H1 (cell line): Measurements from ENCODE around the gene HTRA2. TPM values are rescaled to one million over a fixed set of nuclear protein-coding genes. Genes with fewer than 3 reads are reported as not detected.

Experiments used
- CTCF ChIA-PET: fragments of 300-600 bp; sonication (Branson Sonifier 250); formaldehyde crosslinking; loops from one replicate; lab custom pipeline; 2021; ENCODE audit not compliant: partially characterized antibody; lab: Charles Lee
- POLR2A ChIA-PET: fragments of 300-600 bp; sonication (Branson Sonifier 250); formaldehyde crosslinking; loops from one replicate; lab custom pipeline; 2021; ENCODE audit warnings: inconsistent platforms; ENCODE audit not compliant: partially characterized antibody; lab: Charles Lee
- DNase-seq, 2 experiments: peaks; one replicate each; pipeline versions ENCODE4 v3.0.0 to v3.0.0-alpha.2; 2010 to 2022; ENCODE audit warnings: low spot score in 2 of 2, low read depth in 1 of 2, mixed read lengths in 1 of 2
- FAIRE-seq: peaks from 2 replicates; lab custom pipeline; 2011; peaks lifted over from hg19 to GRCh38; lab: Jason Lieb, UNC
- H2AFZ ChIP-seq: 2 replicates; pipeline ENCODE4 v1.8.1; 2012; ENCODE audit warnings: low read length, inconsistent platforms
- H2AK5ac ChIP-seq: 2 replicates; pipeline ENCODE4 v1.6.1; 2013; ENCODE audit warnings: low read depth, low read length
- H2BK120ac ChIP-seq: replicated peaks from 2 replicates; pipeline ENCODE3; 2013; ENCODE audit warnings: low read depth, low read length, inconsistent platforms
- H2BK12ac ChIP-seq: 2 replicates; pipeline ENCODE4 v1.6.1; 2013; ENCODE audit warnings: low read depth, low read length
- H2BK15ac ChIP-seq: 2 replicates; pipeline ENCODE4 v1.6.1; 2013; ENCODE audit warnings: low read length
- H2BK20ac ChIP-seq: 2 replicates; pipeline ENCODE4 v1.6.1; 2013; ENCODE audit warnings: low read length
- H2BK5ac ChIP-seq: 2 replicates; pipeline ENCODE4 v1.6.1; 2013; ENCODE audit warnings: low read depth, low read length
- H3K14ac ChIP-seq: 2 replicates; pipeline ENCODE4 v1.6.1; 2013; ENCODE audit warnings: inconsistent platforms; ENCODE audit not compliant: insufficient read length
- H3K18ac ChIP-seq: 2 replicates; pipeline ENCODE4 v1.6.1; 2013; ENCODE audit warnings: low read length; ENCODE audit errors: extremely low read depth
- H3K23ac ChIP-seq: 2 replicates; pipeline ENCODE4 v1.6.1; 2013; ENCODE audit warnings: inconsistent platforms; ENCODE audit not compliant: insufficient read length
- H3K23me2 ChIP-seq: 2 replicates; pipeline ENCODE4 v1.6.1; 2013; ENCODE audit warnings: low read depth, low read length
- H3K27ac ChIP-seq: 2 replicates; pipeline ENCODE4 v1.6.1; 2011; ENCODE audit warnings: low read depth, low read length, inconsistent platforms
- H3K27me3 ChIP-seq, 4 experiments: replicated peaks in 1 of 4; 1 replicate in 1 of 4; 2 replicates in 3 of 4; pipeline versions ENCODE4 v1.6.1 to v1.8.1; 2011 to 2013; ENCODE audit warnings: low read length in 3 of 4, mild to moderate bottlenecking in 3 of 4, inconsistent platforms in 2 of 4, mixed read lengths in 2 of 4, moderate library complexity in 1 of 4; ENCODE audit not compliant: control insufficient read depth in 3 of 4, insufficient read depth in 3 of 4; ENCODE audit errors: extremely low read depth in 1 of 4
- H3K36me3 ChIP-seq, 4 experiments: 2 replicates each; pipeline versions ENCODE4 v1.6.1 to v1.8.1; 2011 to 2013; ENCODE audit warnings: mild to moderate bottlenecking in 4 of 4, low read length in 3 of 4, moderate library complexity in 2 of 4, control low read depth in 1 of 4, inconsistent platforms in 1 of 4; ENCODE audit not compliant: insufficient read depth in 4 of 4, control insufficient read depth in 2 of 4
- H3K4ac ChIP-seq: replicated peaks from 2 replicates; pipeline ENCODE3; 2013; ENCODE audit warnings: low read length, low read depth, mixed read lengths, inconsistent platforms; ENCODE audit not compliant: insufficient read length
- H3K4me1 ChIP-seq, 4 experiments: replicated peaks in 1 of 4; 1 replicate in 1 of 4; 2 replicates in 3 of 4; pipeline versions ENCODE4 v1.6.1 to v1.8.1; 2011 to 2013; ENCODE audit warnings: low read length in 3 of 4, inconsistent platforms in 2 of 4, mixed read lengths in 1 of 4; ENCODE audit not compliant: insufficient read depth in 4 of 4, control insufficient read depth in 3 of 4
- H3K4me2 ChIP-seq, 2 experiments: 2 replicates each; pipeline versions ENCODE4 v1.6.1 to v1.8.1; 2011 to 2013; ENCODE audit warnings: low read depth in 2 of 2, low read length in 2 of 2, control low read depth in 1 of 2, inconsistent platforms in 1 of 2, mild to moderate bottlenecking in 1 of 2; ENCODE audit not compliant: insufficient read depth in 1 of 2
- H3K4me3 ChIP-seq, 4 experiments: fragments of 200-600, 300-600 bp in 1 of 4; sonication (generic), shearing (Covaris generic), sonication (Bioruptor Twin) in 1 of 4; 2 replicates each; pipeline versions ENCODE4 v1.5.1 to v1.8.1; 2011 to 2016; ENCODE audit warnings: low read length in 4 of 4, low read depth in 3 of 4, control low read depth in 2 of 4, inconsistent platforms in 2 of 4, mild to moderate bottlenecking in 2 of 4, mixed read lengths in 1 of 4, moderate library complexity in 1 of 4; ENCODE audit not compliant: insufficient read depth in 2 of 4; ENCODE audit errors: extremely low read depth in 1 of 4
- H3K56ac ChIP-seq: replicated peaks from 2 replicates; pipeline ENCODE3; 2013; ENCODE audit warnings: low read depth, mild to moderate bottlenecking, mixed read lengths, low read length, inconsistent platforms; ENCODE audit not compliant: insufficient read length
- H3K79me1 ChIP-seq: 2 replicates; pipeline ENCODE4 v1.6.1; 2013; ENCODE audit warnings: low read depth, low read length, control low read depth
- H3K79me2 ChIP-seq, 2 experiments: 2 replicates each; pipeline versions ENCODE4 v1.6.1 to v1.8.1; 2012 to 2013; ENCODE audit warnings: low read length in 2 of 2, mild to moderate bottlenecking in 2 of 2, inconsistent platforms in 1 of 2; ENCODE audit not compliant: insufficient read depth in 2 of 2, control insufficient read depth in 1 of 2
- H3K9ac ChIP-seq, 4 experiments: replicated peaks in 1 of 4; 1 replicate in 1 of 4; 2 replicates in 3 of 4; pipeline versions ENCODE4 v1.6.1 to v1.8.1; 2011 to 2013; ENCODE audit warnings: low read depth in 3 of 4, low read length in 3 of 4, control low read depth in 2 of 4, mild to moderate bottlenecking in 2 of 4, moderate library complexity in 2 of 4, inconsistent platforms in 1 of 4; ENCODE audit errors: extremely low read depth in 1 of 4
- H3K9me3 ChIP-seq, 2 experiments: 2 replicates each; pipeline versions ENCODE4 v1.6.1 to v1.8.1; 2012 to 2013; ENCODE audit warnings: mild to moderate bottlenecking in 2 of 2, moderate library complexity in 2 of 2, control low read depth in 1 of 2, inconsistent platforms in 1 of 2, low read depth in 1 of 2, low read length in 1 of 2, mixed read lengths in 1 of 2; ENCODE audit not compliant: insufficient read depth in 2 of 2
- H4K20me1 ChIP-seq, 2 experiments: replicated peaks in 1 of 2; 2 replicates each; pipeline versions ENCODE3 to v1.8.1; 2011 to 2013; ENCODE audit warnings: inconsistent platforms in 2 of 2, low read length in 2 of 2, mild to moderate bottlenecking in 1 of 2; ENCODE audit not compliant: insufficient read depth in 2 of 2, control insufficient read depth in 1 of 2
- H4K5ac ChIP-seq: 2 replicates; pipeline ENCODE4 v1.6.1; 2013; ENCODE audit warnings: low read length, low read depth, mixed read lengths, inconsistent platforms; ENCODE audit not compliant: insufficient read length
- H4K8ac ChIP-seq: 2 replicates; pipeline ENCODE4 v1.8.0; 2013; ENCODE audit warnings: mild to moderate bottlenecking, moderate library complexity, low read length, inconsistent platforms; ENCODE audit not compliant: insufficient read depth; ENCODE audit errors: extremely low read depth
- H4K91ac ChIP-seq: replicated peaks from 2 replicates; pipeline ENCODE3; 2013; ENCODE audit warnings: low read length, mixed read lengths, inconsistent platforms; ENCODE audit not compliant: insufficient read length
- CHD2 ChIP-seq: IDR thresholded peaks from 2 replicates; pipeline ENCODE4 v1.6.1; 2012; ENCODE audit warnings: low read length, improper control_type of control experiment
- GTF2F1 ChIP-seq: IDR thresholded peaks from 2 replicates; pipeline ENCODE4 v1.6.1; 2012; ENCODE audit warnings: low read depth, low read length, improper control_type of control experiment, borderline replicate concordance
- KDM1A ChIP-seq: fragments of 200-600, 300-600 bp; sonication (generic); IDR thresholded peaks from 2 replicates; pipeline ENCODE4 v1.7.1; 2016; ENCODE audit warnings: mild to moderate bottlenecking, low read length, borderline replicate concordance
- PHF8 ChIP-seq: fragments of 200-600 bp; sonication (generic); conservative IDR thresholded peaks from 2 replicates; pipeline ENCODE4 v1.7.1; 2012; ENCODE audit warnings: low read depth, mild to moderate bottlenecking, inconsistent platforms, low read length, moderate library complexity
- POU5F1 ChIP-seq: IDR thresholded peaks from 2 replicates; pipeline ENCODE4 v1.6.1; 2011; ENCODE audit warnings: low read depth, mild to moderate bottlenecking, low read length, moderate library complexity
- RBBP5 ChIP-seq: IDR thresholded peaks from 2 replicates; pipeline ENCODE4 v1.7.1; 2012; ENCODE audit warnings: low read depth, mild to moderate bottlenecking, inconsistent platforms, low read length, moderate library complexity, borderline replicate concordance
- RNF2 ChIP-seq: fragments of 200-900, 300-1000 bp; sonication (generic); IDR thresholded peaks from 2 replicates; pipeline ENCODE4 v1.7.1; 2016; ENCODE audit warnings: borderline replicate concordance, low read depth, mild to moderate bottlenecking, antibody characterized with exemption, low read length; ENCODE audit not compliant: poor library complexity, severe bottlenecking; ENCODE audit errors: missing control alignments
- RXRA ChIP-seq: IDR thresholded peaks from 2 replicates; pipeline ENCODE4 v1.6.1; 2011; ENCODE audit warnings: low read depth, mild to moderate bottlenecking, low read length, moderate library complexity; ENCODE audit not compliant: insufficient read depth
- TBP ChIP-seq: IDR thresholded peaks from 2 replicates; pipeline ENCODE4 v1.6.1; 2011; ENCODE audit warnings: low read depth, low read length, improper control_type of control experiment
- TEAD4 ChIP-seq: IDR thresholded peaks from 2 replicates; pipeline ENCODE4 v1.6.1; 2012; ENCODE audit warnings: low read depth, low read length, inconsistent platforms, mixed read lengths
- WGBS, 2 experiments: shearing (Covaris generic) in 1 of 2; methylation state at CpG; one replicate each; pipeline versions ENCODE4 v1.1.6 to v1.1.7; 2013 to 2015; ENCODE audit warnings: low lambda C conversion rate in 2 of 2, mixed read lengths in 2 of 2, inconsistent platforms in 1 of 2, low coverage in 1 of 2, missing lambda C conversion rate in 1 of 2; ENCODE audit not compliant: insufficient replicate concordance in 2 of 2, insufficient coverage in 1 of 2, insufficient read length in 1 of 2; ENCODE audit errors: extremely low coverage in 1 of 2, missing lambda C conversion rate in 1 of 2; 5-methylcytosine and 5-hydroxymethylcytosine counted together
- polyA plus RNA-seq, 7 experiments: library from polyadenylated mRNA; depleted of rRNA in 3 of 7; stranded (reverse) in 5 of 7; unstranded in 2 of 7; fragments of >200 nt in 5 of 7; fragments of 200-250 nt in 2 of 7; gene quantifications; 1 replicate in 5 of 7; 2 replicates in 1 of 7; 4 replicates in 1 of 7; pipeline versions ENCODE4 v1.2.1 to v1.2.3, GENCODE V29; 2011 to 2013; ENCODE audit warnings: missing spikeins in 2 of 7, mixed read lengths in 2 of 7
- total RNA-seq: library from RNA; stranded (reverse); fragmentation: NEBNext Ultra II Directional; extraction: Animal tissue kit (Norgen Biotek cat#: 25700); gene quantifications from 2 replicates; pipeline ENCODE4 v1.2.1, GENCODE V29; 2021

HTRA2 gene
- total and polyA plus RNA-seq, 2 of the 8 experiments (the other 6 are each of a cell fraction or from before 2014, with no cell fraction given) = 21.6 to 37.6 TPM

DNA sequence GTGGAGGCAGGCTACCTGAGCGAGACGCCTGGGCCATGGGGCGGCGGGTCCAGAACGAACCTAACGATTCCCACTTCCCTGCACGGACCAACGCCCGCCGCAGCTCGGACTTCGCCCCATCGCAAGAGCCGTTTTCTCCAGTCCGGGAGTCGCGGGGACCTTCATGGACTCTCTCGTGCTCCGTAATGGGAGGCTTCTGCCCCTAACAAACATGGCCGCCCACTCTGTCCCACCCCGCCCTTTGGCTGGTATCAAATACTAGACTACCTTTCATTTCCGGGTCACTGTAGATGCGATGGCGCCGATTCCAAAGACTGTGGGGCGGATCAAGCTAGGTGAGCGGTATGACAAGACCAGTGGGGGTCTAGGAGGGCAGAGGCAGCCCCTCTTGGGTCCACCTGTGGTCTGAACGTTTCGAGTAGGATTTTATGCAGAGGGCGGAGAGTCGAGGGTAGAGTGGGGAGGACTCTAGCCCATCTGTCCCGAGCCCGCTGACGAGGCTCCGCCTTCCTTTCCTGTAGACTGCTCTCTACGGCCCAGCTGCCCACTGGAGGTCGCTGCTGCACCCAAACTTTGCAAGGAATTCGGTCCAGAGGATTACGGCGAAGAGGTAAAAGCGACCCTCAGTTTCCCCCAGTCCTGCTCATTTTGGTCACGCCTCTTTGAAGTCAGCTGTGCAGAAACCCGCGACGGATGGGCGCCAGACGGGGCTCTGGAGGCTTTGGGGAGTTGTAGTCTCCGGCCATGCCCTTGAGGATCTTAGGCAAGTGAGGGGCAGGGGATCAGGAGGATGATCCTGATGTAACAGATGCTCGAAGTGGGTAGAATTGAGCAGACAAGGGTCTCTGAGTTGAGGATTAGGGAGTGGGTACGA lies 46.7 kb upstream of the HTRA2 start, which contains the start of the genes CCDC142 and TTC31:
TSS of gene CCDC142 (minus strand) at position 198 of the 874 bp plus-strand sequence. CDS start at position 37, 161 bp downstream.
TSS of gene TTC31 (plus strand) at position 281 of the 874 bp plus-strand sequence. CDS start at position 296, 15 bp downstream.
- Histone ChIP-seq H3K9ac (peak within 1 kb of the TSS; percentile 68 to 87 (median 82)), H2AK5ac (no peak within 1 kb of the TSS), H4K20me1 (peaks cover 4 to 8% of the 10 kb centered on the region in 2 experiments), H2BK20ac (no peak within 1 kb of the TSS), H4K5ac (peak within 1 kb of the TSS; percentile 95), H2AFZ (peak within 1 kb of the TSS; percentile 97; the same call in 1 of the 2 replicates), H2BK15ac (0 out of 2 replicates have a peak within 1 kb of the TSS, but pooled peaks have one; percentile 92), H3K18ac (peak within 1 kb of the TSS; percentile 100), H3K4me3 (peak within 1 kb of the TSS; percentile 69 to 99 (median 93)), H4K91ac (peak within 1 kb of the TSS; percentile 98), H2BK5ac (peak within 1 kb of the TSS; percentile 97), H3K27me3 (no peaks in the 10 kb centered on the region; a peak in 1 of 7 replicates), H3K4ac (peak within 1 kb of the TSS; percentile 85), H2BK120ac (peak within 1 kb of the TSS; percentile 99), H3K9me3 (no peaks in the 10 kb centered on the region), H2BK12ac (no peak within 1 kb of the TSS; the same call in 1 of the 2 replicates), H3K23me2 (peaks cover 9% of the 10 kb centered on the region; the same call in 1 of the 2 replicates), H3K79me1 (no peaks in the 10 kb centered on the region; the same call in 1 of the 2 replicates), H3K4me1 (peaks cover 0 to 10% (median 4%) of the 10 kb centered on the region in 4 experiments; a peak in 4 of 7 replicates), H3K14ac (no peak within 1 kb of the TSS), H3K79me2 (peaks cover 0 to 9% of the 10 kb centered on the region in 2 experiments; a peak in 1 of 4 replicates), H3K36me3 (peaks cover 0 to 6% (median 2%) of the 10 kb centered on the region in 4 experiments; a peak in 5 of 8 replicates), H3K4me2 (peak within 1 kb of the TSS; percentile 98 to 100), H3K27ac (peak within 1 kb of the TSS; percentile 92), H4K8ac (peak within 1 kb of the TSS; percentile 99), H3K23ac (no peak within 1 kb of the TSS), H3K56ac (peak within 1 kb of the TSS; percentile 95)
- CTCF ChIA-PET = interaction anchor here (1.0 to 8.0 kb wide), 26 partner anchors 10 to 108 kb away, joined by 3 to 73 read pairs (median 6); partner anchors contain the start of genes AUP1, HTRA2, INO80B and LBX2
- peak; percentile 83 to 96 for DNase-seq
- 4% methylated on average over 50 of the region's 50 CpGs; no CpG with 5 or more reads in 1 of the 2 experiments for WGBS, 2 experiments
- FAIRE-seq = peak; percentile 66
- POLR2A ChIA-PET = interaction anchor here (0.9 to 7.3 kb wide), 21 partner anchors 9 to 105 kb away, joined by 3 to 85 read pairs (median 6); partner anchors contain the start of genes AUP1, C2orf81, DQX1 and HTRA2
- TF ChIP-seq CHD2 = peak; percentile 63
- TF ChIP-seq PHF8 = peak; percentile 90
- no peak for TF ChIP-seq POU5F1
- TF ChIP-seq RNF2 = no peak
- peak; percentile 68 for TF ChIP-seq TBP
- TF ChIP-seq RXRA = no peak
- no peak for TF ChIP-seq KDM1A
- no peak for TF ChIP-seq RBBP5
- TF ChIP-seq GTF2F1 = no peak
- peak; percentile 85 for TF ChIP-seq TEAD4
